HG02970 (cell line): ENCODE results near the gene SC5D.

ENCODE experiments used
- ATAC-seq: cut with Tn5 transposase; IDR thresholded peaks from one replicate; pipeline ENCODE4 v1.9.1; 2021; ENCODE audit warnings: mild to moderate bottlenecking, moderate library complexity, moderate number of reproducible peaks; ENCODE audit not compliant: unreplicated experiment, low FRiP score

The SC5D gene

DNA sequence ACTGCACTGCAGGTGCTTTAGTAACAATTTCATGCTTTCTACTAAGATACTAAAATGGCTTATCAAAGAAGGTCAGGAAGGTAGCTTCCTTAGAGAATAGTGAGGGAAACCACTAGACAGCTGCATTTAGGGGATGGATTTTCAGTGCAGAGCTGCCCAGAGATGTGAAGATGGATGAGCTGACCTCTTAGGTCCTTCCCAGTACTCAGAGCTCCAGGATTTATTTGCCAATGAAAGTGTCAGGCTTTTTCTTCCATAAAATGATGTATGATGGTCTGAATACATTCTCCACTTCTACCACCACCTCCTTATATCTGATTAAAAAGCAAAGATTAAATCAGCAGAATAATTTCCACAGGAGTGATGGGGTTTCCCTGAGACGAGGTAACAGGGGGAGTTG lies 35.0 kb downstream of the SC5D start:
- no peak for ATAC-seq

- ATAC-seq = no peak
Observed at GRCh38 chr11:121328176-121328966, 35.8 kb downstream of the SC5D start.

- ATAC-seq = no peak
Observed at GRCh38 chr11:121328967-121329679, 36.6 kb downstream of the SC5D start.

- no peak for ATAC-seq
Observed at GRCh38 chr11:121329781-121330395, 37.3 kb downstream of the SC5D start.

DNA sequence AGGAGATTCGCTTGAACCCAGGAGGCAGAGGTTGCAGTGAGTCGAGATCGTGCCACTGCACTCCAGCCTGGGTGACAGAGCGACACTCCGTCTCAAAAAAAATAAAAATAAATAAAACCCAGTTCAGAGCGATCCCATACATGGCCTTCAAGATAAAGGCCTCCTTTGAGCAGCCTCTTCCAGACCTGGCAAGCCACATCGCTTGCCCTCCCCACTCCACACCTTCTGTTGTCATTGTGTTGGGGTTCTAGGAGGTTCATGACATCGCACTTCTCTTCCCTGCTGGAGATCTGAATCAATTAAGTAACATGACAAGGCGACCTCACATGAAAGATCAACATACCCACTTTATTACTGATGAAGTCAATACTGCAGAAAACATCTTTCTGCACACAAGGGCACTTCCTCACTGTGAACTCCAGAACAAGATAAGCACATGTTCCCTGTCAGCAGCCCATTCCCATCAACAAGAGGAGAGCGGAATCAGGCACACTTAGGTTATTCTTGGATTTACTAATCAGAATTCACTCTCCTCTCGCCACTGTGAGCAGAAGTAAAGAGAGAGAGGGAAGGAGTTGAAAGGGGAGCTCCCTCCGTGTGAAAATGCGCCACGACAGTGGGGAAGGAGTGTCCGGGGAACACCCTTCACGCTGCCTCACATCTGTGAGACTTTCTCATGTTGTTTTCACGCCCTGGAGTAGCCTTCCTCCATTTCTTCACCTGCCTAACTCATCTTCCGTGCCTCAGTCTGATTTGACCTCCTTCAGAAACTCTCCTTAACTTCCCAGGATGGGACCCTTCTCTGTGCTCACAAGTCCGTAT lies 38.3 kb downstream of the SC5D start:
- no peak for ATAC-seq

DNA sequence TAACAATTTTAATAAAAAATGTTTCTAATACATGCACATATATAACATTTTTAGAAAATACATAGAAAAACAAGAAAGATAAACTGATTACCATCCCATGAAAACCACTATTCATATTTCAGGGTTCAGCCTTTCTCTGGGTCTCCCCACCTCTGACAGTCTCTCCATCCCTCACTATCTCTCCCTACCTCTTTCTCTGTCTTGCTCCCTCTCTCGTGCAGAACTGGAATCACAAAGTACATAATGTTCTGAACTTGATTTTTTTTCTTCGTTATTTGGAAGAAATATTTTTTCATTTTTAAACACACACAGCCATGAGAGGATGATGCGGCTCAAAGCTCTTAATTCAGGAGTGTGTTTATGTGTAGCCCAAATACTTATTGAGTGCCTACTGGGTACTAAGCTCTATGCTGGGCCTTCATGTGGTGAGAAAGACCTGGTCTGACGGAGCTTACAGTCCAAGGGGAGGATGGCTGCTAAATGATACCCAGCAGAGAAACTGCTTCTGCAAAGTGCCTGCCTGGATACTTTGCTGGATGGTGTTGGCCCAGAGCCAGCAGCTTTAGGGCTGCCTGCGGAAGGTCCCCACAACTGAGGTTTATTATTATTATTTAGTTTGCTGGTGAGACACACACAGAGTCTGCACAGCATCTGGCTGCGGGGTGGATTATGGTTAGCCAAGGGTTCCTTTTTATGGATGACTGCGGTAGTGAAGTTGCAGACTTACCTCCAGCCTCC lies 42.6 kb downstream of the SC5D start:
- ATAC-seq = no peak

- ATAC-seq = no peak
Observed at GRCh38 chr11:121336279-121336937, 43.8 kb downstream of the SC5D start.

GRCh38 chr11:121337078-121337477 lies 44.5 kb downstream of the SC5D start:
- no peak for ATAC-seq

- ATAC-seq = no peak
Observed at GRCh38 chr11:121337740-121338272, 45.2 kb downstream of the SC5D start.

DNA sequence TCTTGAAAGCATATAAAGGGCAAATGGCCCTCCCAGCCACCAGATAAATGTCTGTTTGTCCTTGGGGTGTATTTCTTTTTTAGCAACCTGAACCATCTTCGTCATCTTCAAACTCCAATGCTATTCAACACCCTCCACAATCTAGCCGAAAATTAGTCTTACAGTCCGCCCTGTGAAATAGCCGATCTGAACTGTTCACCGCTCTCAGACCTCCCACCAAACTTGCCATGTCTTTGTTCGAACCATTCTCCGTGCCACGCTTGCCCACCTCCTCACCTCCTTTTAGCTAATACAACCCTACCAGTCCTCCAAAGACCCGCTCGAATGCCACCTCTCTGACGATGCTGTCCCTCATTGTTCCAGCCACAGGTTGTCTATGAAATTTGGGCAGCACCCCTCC lies 46.0 kb downstream of the SC5D start:
- ATAC-seq = no peak

- no peak for ATAC-seq
Observed at GRCh38 chr11:121340032-121340580, 47.5 kb downstream of the SC5D start.

- no peak for ATAC-seq
Observed at GRCh38 chr11:121341609-121342008, 49.0 kb downstream of the SC5D start.

GRCh38 chr11:121344824-121345223 lies 52.3 kb downstream of the SC5D start:
- no peak for ATAC-seq

- ATAC-seq = no peak
Observed at GRCh38 chr11:121347094-121347493, 54.5 kb downstream of the SC5D start.

DNA sequence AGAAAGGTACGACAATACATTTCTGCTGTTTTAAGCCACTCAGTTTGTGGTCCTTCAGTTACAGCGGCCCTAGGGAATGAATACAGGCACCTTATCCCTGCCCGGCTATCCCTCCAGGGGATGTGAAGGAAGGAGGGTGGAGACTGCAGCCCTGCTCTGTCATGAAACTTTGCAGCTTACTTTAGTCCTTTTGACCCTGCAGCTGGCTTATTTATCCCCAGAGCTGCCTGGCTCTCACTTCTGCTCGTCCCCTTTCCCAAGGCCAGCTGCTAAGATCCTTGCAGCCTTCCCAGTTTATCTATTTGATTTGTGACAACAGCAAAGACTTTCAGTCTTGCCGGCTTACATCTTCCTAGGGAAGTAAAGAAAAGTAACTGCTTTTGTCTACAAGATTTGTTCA lies 55.2 kb downstream of the SC5D start:
- ATAC-seq = no peak

- ATAC-seq = no peak
Observed at GRCh38 chr11:121348220-121348875, 55.8 kb downstream of the SC5D start.

DNA sequence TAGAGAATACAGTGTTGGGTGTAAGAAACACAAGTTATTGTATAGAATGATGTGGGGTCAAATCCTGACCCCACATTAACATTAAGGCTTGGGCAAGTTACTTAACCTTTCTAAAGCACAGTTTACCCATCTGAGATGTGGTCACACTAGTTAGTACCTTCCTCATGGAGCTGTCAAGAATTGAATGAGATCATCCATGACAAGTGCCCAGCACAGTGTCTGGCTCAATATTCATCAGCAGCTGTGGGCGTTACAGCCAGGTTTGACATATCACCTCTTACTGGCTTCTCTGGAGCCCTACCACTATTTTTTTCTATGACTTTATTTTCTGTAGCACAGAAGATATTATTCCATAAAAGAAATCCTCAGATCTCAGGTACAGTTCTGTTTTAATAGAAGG lies 57.2 kb downstream of the SC5D start:
- no peak for ATAC-seq

GRCh38 chr11:121350314-121351082 lies 57.9 kb downstream of the SC5D start:
- ATAC-seq = no peak
